Prostate gland (tissue), 2 donors: Measurements from ENCODE around the gene MFGE8. TPM values are rescaled to one million over a fixed set of nuclear protein-coding genes. Genes with fewer than 3 reads are reported as not detected.

Source experiments
- DNase-seq: peaks from one replicate; pipeline ENCODE4 v3.0.0-alpha.2; 2019; ENCODE audit warnings: low spot score
- H3K27ac ChIP-seq, 2 donors: fragments of 200-600 bp; sonication (generic); 2 replicates each; pipeline ENCODE4 v1.5.1; 2017 to 2019
- H3K27me3 ChIP-seq: fragments of 200-600 bp; sonication (generic); replicated peaks from 2 replicates; pipeline ENCODE4 v1.5.1; 2019; ENCODE audit not compliant: insufficient read depth
- H3K36me3 ChIP-seq, 2 donors: fragments of 200-600 bp; sonication (generic); 1 replicate in 1 of 2; 2 replicates in 1 of 2; pipeline versions ENCODE4 v1.5.1 to v1.8.1; 2017 to 2019
- H3K4me1 ChIP-seq: fragments of 200-600 bp; sonication (generic); replicated peaks from 2 replicates; pipeline ENCODE4 v1.5.1; 2019
- H3K4me3 ChIP-seq, 2 donors: fragments of 200-600 bp; sonication (generic); 2 replicates each; pipeline ENCODE4 v1.5.1; 2017 to 2019
- H3K9me3 ChIP-seq: fragments of 200-600 bp; sonication (generic); 2 replicates; pipeline ENCODE4 v1.5.1; 2017
- CTCF ChIP-seq, 4 experiments: fragments of 200-600 bp in 2 of 4; fragments of 450-650 bp in 2 of 4; sonication (generic) in 2 of 4; IDR thresholded peaks; 1 replicate in 3 of 4; 2 replicates in 1 of 4; pipeline ENCODE4 v1.5.1; 2016 to 2019; ENCODE audit warnings: antibody characterized with exemption in 4 of 4, mild to moderate bottlenecking in 2 of 4, moderate library complexity in 2 of 4
- POLR2A ChIP-seq: fragments of 450-650 bp; IDR thresholded peaks from one replicate; pipeline ENCODE4 v1.6.1; 2016; ENCODE audit warnings: antibody characterized with exemption, mild to moderate bottlenecking
- POLR2AphosphoS5 ChIP-seq: sonication (generic); formaldehyde crosslinking; IDR thresholded peaks from one replicate; pipeline ENCODE4 v1.6.1; 2017; ENCODE audit warnings: antibody characterized with exemption
- WGBS: methylation state at CpG from one replicate; pipeline ENCODE4 v1.1.5; 2018; 5-methylcytosine and 5-hydroxymethylcytosine counted together
- intact Hi-C: fragments of 100-400 bp; cut with DNase I; formaldehyde crosslinking; loops from one replicate; pipeline ENCODE4 v1.14.2; 2022
- total RNA-seq, 2 donors: library from RNA; depleted of rRNA; stranded (reverse); fragments of >200 nt; gene quantifications; one replicate each; pipeline ENCODE4 v1.1.0, GENCODE V29; 2016

The MFGE8 gene
- 100 to 1,000 TPM in 1 of 2 donors, 10 to 100 TPM in 1; 63.1 to 263 TPM for total RNA-seq

GRCh38 chr15:88913017-88913849 lies at the start of gene MFGE8:
TSS of gene MFGE8 (minus strand) at chr15:88913379. CDS start at chr15:88913319, 60 bp downstream.
- Histone ChIP-seq H3K4me1 (no peaks in the 10 kb centered on the region), H3K9me3 (no peaks in the 10 kb centered on the region), H3K36me3 (no peaks in the 10 kb centered on the region), H3K4me3 (peak within 1 kb of the TSS; percentile 60 to 66), H3K27ac (peak within 1 kb of the TSS; percentile 77 to 78), H3K27me3 (peaks cover 2% of the 10 kb centered on the region)
- intact Hi-C loops, result loop anchor here (5.0 kb wide), 1 partner anchor 436 kb away; no protein-coding TSS in a partner anchor
- peak; percentile 48 for DNase-seq
- TF ChIP-seq POLR2A (peak; percentile 73), POLR2AphosphoS5 (peak; percentile 64), CTCF (IDR thresholded peaks at IDR 0.05) (peak in 1 of 4 experiments; percentile 31)
- WGBS, result under 1% methylated on average over 62 of the region's 67 CpGs

- intact Hi-C loops, result no loop called here
- Histone ChIP-seq H3K27me3 (no peaks in the 10 kb centered on the region), H3K36me3 (no peaks in the 10 kb centered on the region), H3K4me1 (no peaks in the 10 kb centered on the region), H3K9me3 (no peaks in the 10 kb centered on the region), H3K27ac (no peak overlapping the region), H3K4me3 (no peak overlapping the region)
- TF ChIP-seq POLR2AphosphoS5 (no peak), CTCF (IDR thresholded peaks at IDR 0.05) (no peak), POLR2A (no peak)
- WGBS, result 91% methylated on average over 3 of the region's 3 CpGs
- DNase-seq, result no peak
Measured at GRCh38 chr15:88959445-88959844, 46.3 kb upstream of the MFGE8 start.

- Histone ChIP-seq H3K27ac (no peak overlapping the region), H3K9me3 (no peaks in the 10 kb centered on the region), H3K36me3 (no peaks in the 10 kb centered on the region), H3K27me3 (no peaks in the 10 kb centered on the region), H3K4me3 (no peak overlapping the region), H3K4me1 (no peaks in the 10 kb centered on the region)
- WGBS, result 88% methylated on average over 1 of the region's 1 CpG
- no peak for DNase-seq
- TF ChIP-seq POLR2A (no peak), POLR2AphosphoS5 (no peak), CTCF (IDR thresholded peaks at IDR 0.05) (no peak)
- intact Hi-C loops, result no loop called here
Measured at GRCh38 chr15:88956906-88957305, 43.7 kb upstream of the MFGE8 start.

GRCh38 chr15:88956263-88956662 lies 43.1 kb upstream of the MFGE8 start:
- Histone ChIP-seq H3K9me3 (no peaks in the 10 kb centered on the region), H3K36me3 (no peaks in the 10 kb centered on the region), H3K27ac (no peak overlapping the region), H3K4me1 (no peaks in the 10 kb centered on the region), H3K27me3 (no peaks in the 10 kb centered on the region), H3K4me3 (no peak overlapping the region)
- WGBS, result 77% methylated on average over 7 of the region's 7 CpGs
- intact Hi-C loops, result no loop called here
- TF ChIP-seq POLR2A (no peak), CTCF (IDR thresholded peaks at IDR 0.05) (no peak), POLR2AphosphoS5 (no peak)
- DNase-seq, result no peak
